HG03066 (cell line): ENCODE results near the gene ACTG1.

Source experiments
- ATAC-seq: cut with Tn5 transposase; IDR thresholded peaks from one replicate; pipeline ENCODE4 v1.9.1; 2021; ENCODE audit warnings: low read depth; ENCODE audit not compliant: unreplicated experiment

Gene ACTG1

GRCh38 chr17:81499601-81499970 lies 13.0 kb downstream of the ACTG1 start:
- ATAC-seq = no peak

GRCh38 chr17:81498953-81499600 lies 13.5 kb downstream of the ACTG1 start:
- no peak for ATAC-seq

GRCh38 chr17:81494626-81495377 lies 17.8 kb downstream of the ACTG1 start:
- ATAC-seq = no peak

- ATAC-seq = no peak
Observed at GRCh38 chr17:81493198-81494038, 19.2 kb downstream of the ACTG1 start.

- ATAC-seq = no peak
Observed at GRCh38 chr17:81492706-81493105, 19.9 kb downstream of the ACTG1 start.

- ATAC-seq = no peak
Observed at GRCh38 chr17:81492202-81492601, 20.4 kb downstream of the ACTG1 start.

GRCh38 chr17:81491761-81492160 lies 20.8 kb downstream of the ACTG1 start:
- no peak for ATAC-seq

- ATAC-seq = no peak
Observed at GRCh38 chr17:81491181-81491581, 21.4 kb downstream of the ACTG1 start.

GRCh38 chr17:81489998-81490992 lies 22.3 kb downstream of the ACTG1 start:
- ATAC-seq = no peak

- ATAC-seq = no peak
Observed at GRCh38 chr17:81489012-81489997, 23.3 kb downstream of the ACTG1 start.

GRCh38 chr17:81488276-81488860 lies 24.2 kb downstream of the ACTG1 start:
- no peak for ATAC-seq

GRCh38 chr17:81487487-81488275 lies 24.9 kb downstream of the ACTG1 start:
- ATAC-seq = no peak

GRCh38 chr17:81487089-81487486 lies 25.5 kb downstream of the ACTG1 start:
- no peak for ATAC-seq

- ATAC-seq = no peak
Observed at GRCh38 chr17:81486199-81486810, 26.3 kb downstream of the ACTG1 start.

- peak; percentile 44 for ATAC-seq
Observed at GRCh38 chr17:81484195-81484979, 28.2 kb downstream of the ACTG1 start.

GRCh38 chr17:81483862-81484194 lies 28.8 kb downstream of the ACTG1 start:
- no peak for ATAC-seq
